Stimulated activated CD8-positive, alpha-beta memory T cell treated with anti-CD3 and anti-CD28 coated beads, Interleukin-2, amount 100 ng/mL, for 48 hours (primary cell): ENCODE measurements around the gene CAST.

Experiments
- DNase-seq, 2 donors: peaks; one replicate each; pipeline ENCODE4 v3.0.0-alpha.2; 2020; ENCODE audit warnings: low read depth in 2 of 2

The CAST gene

GRCh38 chr5:96818125-96818788 lies 156.1 kb downstream of the CAST start:
- no peak for DNase-seq

GRCh38 chr5:96819806-96820205 lies 157.6 kb downstream of the CAST start:
- DNase-seq: no peak

GRCh38 chr5:96821260-96821916 lies 159.2 kb downstream of the CAST start:
- no peak for DNase-seq

- no peak for DNase-seq
Measured at GRCh38 chr5:96822686-96823459, 160.7 kb downstream of the CAST start.

GRCh38 chr5:96823900-96824380 lies 161.8 kb downstream of the CAST start:
- no peak for DNase-seq
